Epithelial cell of proximal tubule (primary cell): ENCODE results near the gene HYAL4. TPM values are rescaled to one million over a fixed set of nuclear protein-coding genes. Genes with fewer than 3 reads are reported as not detected.
"Not testable (repeated sequence)": the region's sequence is repeated elsewhere in the genome, so short reads cannot be mapped to it uniquely, and the experiment has no call there.

ENCODE experiments used
- DNase-seq: peaks from one replicate; pipeline ENCODE4 v3.0.0-alpha.2; 2011; ENCODE audit warnings: low read depth
- H3K4me3 ChIP-seq: 2 replicates; pipeline ENCODE4 v1.5.1; 2011; ENCODE audit warnings: low read depth, mild to moderate bottlenecking, low read length
- CTCF ChIP-seq: conservative IDR thresholded peaks from 2 replicates; pipeline ENCODE4 v1.5.1; 2012; ENCODE audit warnings: low read depth, mild to moderate bottlenecking, low read length
- total RNA-seq: library from RNA; depleted of rRNA; stranded (reverse); fragments of >200 nt; gene quantifications from 2 replicates; pipeline ENCODE4 v1.2.3, GENCODE V29; 2015

The HYAL4 gene
- total RNA-seq, 1 donor from 2014 or later = not detected

DNA sequence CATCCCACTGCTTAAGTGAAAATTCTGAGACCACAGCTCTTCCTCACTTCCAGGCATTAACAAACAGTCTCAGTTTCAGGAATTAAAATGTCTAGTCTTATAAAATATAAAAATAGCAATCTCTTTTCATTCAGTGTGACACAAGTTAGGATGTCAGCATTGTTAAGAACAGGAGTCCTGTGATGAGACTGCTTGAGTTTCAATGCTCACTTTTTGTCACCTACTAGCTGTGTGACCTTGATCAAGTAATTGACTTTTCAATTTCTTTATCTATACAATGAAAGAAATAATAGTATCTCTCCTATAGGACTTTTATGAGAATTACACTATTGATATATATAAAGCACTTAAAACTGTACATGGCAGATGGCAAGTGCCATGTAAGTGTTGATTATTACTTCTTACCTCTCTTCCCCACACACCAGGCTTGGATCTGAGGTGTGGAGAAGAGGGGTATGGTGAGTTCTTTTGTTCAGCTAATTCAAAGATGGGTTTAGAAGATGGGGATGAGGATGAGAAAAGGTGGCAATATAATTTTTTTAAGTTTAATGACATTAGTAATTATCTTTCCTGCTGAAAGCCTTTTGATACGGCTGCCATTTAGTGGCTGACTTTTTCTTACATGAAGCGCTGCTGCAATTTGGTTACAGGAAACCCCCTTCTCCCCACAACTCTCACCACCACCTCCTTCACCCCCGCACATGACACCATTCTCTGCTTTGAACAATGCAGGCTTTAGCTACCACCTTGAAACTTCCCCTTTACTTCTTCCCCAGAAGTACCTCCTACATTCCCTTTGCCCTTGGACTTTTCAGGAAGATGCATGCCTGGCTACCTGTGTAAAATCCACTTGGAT, 20.8 kb upstream of the HYAL4 start:
- no peak overlapping the region for H3K4me3 ChIP-seq
- no peak for DNase-seq
- TF ChIP-seq CTCF = no peak

DNA sequence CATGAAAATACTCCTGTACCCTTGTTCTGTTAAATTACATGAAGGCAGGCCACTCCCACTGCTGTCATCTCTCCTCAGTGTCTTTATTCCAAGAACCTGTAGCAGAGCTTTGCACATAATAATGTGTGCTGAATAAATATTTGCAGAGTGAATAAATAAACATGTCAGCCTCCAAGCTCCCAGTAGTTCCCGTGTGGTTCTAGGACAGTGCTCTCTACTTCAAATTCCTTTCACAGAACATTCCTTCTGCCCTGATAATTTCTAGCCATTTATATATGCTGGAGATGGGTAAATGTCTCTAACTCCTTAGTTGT, 20.3 kb upstream of the HYAL4 start:
- TF ChIP-seq CTCF = no peak
- no peak for DNase-seq
- no peak overlapping the region for H3K4me3 ChIP-seq

DNA sequence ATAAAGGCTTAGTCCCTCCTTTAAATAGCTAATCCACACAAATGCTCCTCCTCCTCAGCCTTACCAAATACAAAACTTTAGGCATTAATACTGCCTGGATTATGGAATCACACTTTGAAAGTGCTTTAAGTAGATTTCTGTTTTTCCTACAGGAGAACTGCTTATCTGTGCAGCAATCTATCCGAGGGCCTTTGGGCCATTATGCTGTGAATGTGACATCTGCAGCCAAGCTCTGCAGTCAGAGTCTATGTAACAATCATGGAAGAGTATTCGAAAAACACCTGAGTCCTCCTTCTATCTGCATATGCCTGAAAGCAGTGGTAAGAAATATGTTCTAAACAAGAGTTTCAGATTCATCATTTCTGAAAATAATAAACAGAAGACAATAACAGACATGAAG, 16.2 kb upstream of the HYAL4 start:
- H3K4me3 ChIP-seq = no peak overlapping the region
- DNase-seq = no peak
- TF ChIP-seq CTCF = no peak

- no peak for DNase-seq
- H3K4me3 ChIP-seq = no peak overlapping the region
- no peak for TF ChIP-seq CTCF
Observed at GRCh38 chr7:123836656-123837055, 8.3 kb upstream of the HYAL4 start.

GRCh38 chr7:123839106-123839505, 5.9 kb upstream of the HYAL4 start:
- not testable (repeated sequence) for H3K4me3 ChIP-seq, DNase-seq

GRCh38 chr7:123844142-123844541, 827 bp upstream of the HYAL4 start:
- H3K4me3 ChIP-seq, DNase-seq: not testable (repeated sequence)

GRCh38 chr7:123845823-123846216, 851 bp downstream of the HYAL4 start:
- DNase-seq = no peak
- TF ChIP-seq CTCF = no peak
- H3K4me3 ChIP-seq = no peak overlapping the region

- H3K4me3 ChIP-seq = no peak overlapping the region
- DNase-seq = no peak
- no peak for TF ChIP-seq CTCF
Observed at GRCh38 chr7:123846217-123846891, 1.4 kb downstream of the HYAL4 start.
